H9 (cell line): ENCODE measurements around the gene ZNF587B. TPM values are rescaled to one million over a fixed set of nuclear protein-coding genes. Genes with fewer than 3 reads are reported as not detected.

Experiments used
- DNase-seq: peaks from one replicate; pipeline ENCODE4 v3.0.0-alpha.2; 2017
- H2AFZ ChIP-seq: one replicate; pipeline ENCODE4 v1.6.1; 2013; ENCODE audit warnings: mild to moderate bottlenecking, low read length, control low read depth, moderate library complexity
- H2AK5ac ChIP-seq: 2 replicates; pipeline ENCODE4 v1.6.1; 2013; ENCODE audit warnings: low read length, control low read depth, mixed read lengths; ENCODE audit not compliant: insufficient read length
- H2BK120ac ChIP-seq: one replicate; pipeline ENCODE4 v1.6.1; 2013; ENCODE audit warnings: low read depth, mild to moderate bottlenecking, low read length, control low read depth, inconsistent platforms; ENCODE audit not compliant: poor library complexity, severe bottlenecking
- H2BK12ac ChIP-seq: 2 replicates; pipeline ENCODE4 v1.6.1; 2013; ENCODE audit warnings: low read length, control low read depth, mixed read lengths, low read depth; ENCODE audit not compliant: insufficient read length
- H2BK15ac ChIP-seq: 2 replicates; pipeline ENCODE4 v1.6.1; 2013; ENCODE audit warnings: low read depth, low read length, control low read depth
- H2BK20ac ChIP-seq: one replicate; pipeline ENCODE4 v1.6.1; 2013; ENCODE audit warnings: low read depth, mild to moderate bottlenecking, low read length, control low read depth, inconsistent platforms; ENCODE audit not compliant: poor library complexity, severe bottlenecking
- H2BK5ac ChIP-seq: 2 replicates; pipeline ENCODE4 v1.6.1; 2013; ENCODE audit warnings: low read length, control low read depth, mixed read lengths; ENCODE audit not compliant: insufficient read length
- H3K14ac ChIP-seq: 2 replicates; pipeline ENCODE4 v1.6.1; 2013; ENCODE audit warnings: low read length, control low read depth; ENCODE audit not compliant: insufficient read depth
- H3K18ac ChIP-seq: 2 replicates; pipeline ENCODE4 v1.6.1; 2013; ENCODE audit warnings: low read depth, mild to moderate bottlenecking, mixed read lengths, low read length, control low read depth; ENCODE audit not compliant: insufficient read length
- H3K23ac ChIP-seq: 2 replicates; pipeline ENCODE4 v1.6.1; 2013; ENCODE audit warnings: low read length, control low read depth, mixed read lengths, low read depth; ENCODE audit not compliant: insufficient read length
- H3K23me2 ChIP-seq: 2 replicates; pipeline ENCODE4 v1.6.1; 2013; ENCODE audit warnings: low read depth, mild to moderate bottlenecking, mixed read lengths, low read length, control low read depth; ENCODE audit not compliant: insufficient read length, poor library complexity, severe bottlenecking
- H3K27ac ChIP-seq: 2 replicates; pipeline ENCODE4 v1.5.1; 2013; ENCODE audit warnings: low read length, control low read depth, mixed read lengths, low read depth; ENCODE audit not compliant: insufficient read length
- H3K27me3 ChIP-seq: 2 replicates; pipeline ENCODE4 v1.6.1; 2013; ENCODE audit warnings: low read length, control low read depth, inconsistent platforms; ENCODE audit not compliant: insufficient read depth
- H3K4ac ChIP-seq: 2 replicates; pipeline ENCODE4 v1.6.1; 2013; ENCODE audit warnings: low read depth, mild to moderate bottlenecking, control low read depth, inconsistent platforms, low read length, moderate library complexity
- H3K4me1 ChIP-seq: 2 replicates; pipeline ENCODE4 v1.6.1; 2013; ENCODE audit warnings: low read length, control low read depth, inconsistent platforms; ENCODE audit not compliant: insufficient read depth
- H3K4me2 ChIP-seq: 2 replicates; pipeline ENCODE4 v1.6.1; 2013; ENCODE audit warnings: low read length, control low read depth, mixed read lengths; ENCODE audit not compliant: insufficient read length, insufficient read depth
- H3K56ac ChIP-seq: 2 replicates; pipeline ENCODE4 v1.6.1; 2013; ENCODE audit warnings: low read depth, mild to moderate bottlenecking, mixed read lengths, low read length, control low read depth; ENCODE audit not compliant: insufficient read length
- H3K79me1 ChIP-seq: 2 replicates; pipeline ENCODE4 v1.6.1; 2013; ENCODE audit warnings: low read depth, mild to moderate bottlenecking, moderate library complexity, low read length, control low read depth, inconsistent platforms; ENCODE audit not compliant: insufficient read depth, poor library complexity, severe bottlenecking
- H3K79me2 ChIP-seq: 2 replicates; pipeline ENCODE4 v1.6.1; 2013; ENCODE audit warnings: low read length, control low read depth, inconsistent platforms; ENCODE audit not compliant: insufficient read depth
- H3K9ac ChIP-seq: 2 replicates; pipeline ENCODE4 v1.6.1; 2013; ENCODE audit warnings: low read length, control low read depth, mixed read lengths; ENCODE audit not compliant: insufficient read length; ENCODE audit errors: extremely low read depth
- H3K9me3 ChIP-seq: one replicate; pipeline ENCODE4 v1.6.1; 2013; ENCODE audit warnings: low read depth, low read length, inconsistent platforms; ENCODE audit not compliant: control insufficient read depth
- H3T11ph ChIP-seq: one replicate; pipeline ENCODE4 v1.6.1; 2013; ENCODE audit warnings: mild to moderate bottlenecking, low read length, control low read depth, inconsistent platforms
- H4K20me1 ChIP-seq: one replicate; pipeline ENCODE4 v1.6.1; 2013; ENCODE audit not compliant: control insufficient read depth, insufficient read length, insufficient read depth
- H4K5ac ChIP-seq: 2 replicates; pipeline ENCODE4 v1.6.1; 2013; ENCODE audit warnings: low read depth, mild to moderate bottlenecking, mixed read lengths, low read length, control low read depth; ENCODE audit not compliant: insufficient read length
- H4K8ac ChIP-seq: replicated peaks from 2 replicates; pipeline ENCODE4 v1.6.1; 2013; ENCODE audit warnings: low read length, control low read depth, mixed read lengths, low read depth; ENCODE audit not compliant: insufficient read length
- H4K91ac ChIP-seq: 2 replicates; pipeline ENCODE4 v1.6.1; 2013; ENCODE audit warnings: low read depth, mild to moderate bottlenecking, moderate library complexity, mixed read lengths, low read length, control low read depth; ENCODE audit not compliant: insufficient read length
- H3K27ac Mint-ChIP-seq, 3 experiments: 2 replicates in 2 of 3; 3 replicates in 1 of 3; pipeline ENCODE4 v1.8.0; 2020 to 2021; ENCODE audit warnings: mixed read lengths in 3 of 3, mild to moderate bottlenecking in 1 of 3, moderate library complexity in 1 of 3
- H3K27me3 Mint-ChIP-seq: 2 replicates; pipeline ENCODE4 v1.8.0; 2021; ENCODE audit warnings: low read depth, mild to moderate bottlenecking, moderate library complexity, mixed read lengths
- H3K36me3 Mint-ChIP-seq, 3 experiments: 2 replicates in 2 of 3; 3 replicates in 1 of 3; pipeline ENCODE4 v1.8.0; 2020 to 2021; ENCODE audit warnings: low read depth in 3 of 3, mixed read lengths in 3 of 3; ENCODE audit not compliant: insufficient read depth in 1 of 3
- H3K4me1 Mint-ChIP-seq, 2 experiments: 2 replicates each; pipeline ENCODE4 v1.8.0; 2020; ENCODE audit warnings: mixed read lengths in 2 of 2
- H3K4me3 Mint-ChIP-seq, 2 experiments: 2 replicates in 1 of 2; 3 replicates in 1 of 2; pipeline ENCODE4 v1.8.0; 2020 to 2021; ENCODE audit warnings: mild to moderate bottlenecking in 2 of 2, mixed read lengths in 2 of 2, moderate library complexity in 1 of 2
- H3K9me3 Mint-ChIP-seq, 2 experiments: 2 replicates in 1 of 2; 3 replicates in 1 of 2; pipeline ENCODE4 v1.8.0; 2020; ENCODE audit warnings: mild to moderate bottlenecking in 2 of 2, mixed read lengths in 2 of 2, moderate library complexity in 1 of 2
- WGBS: extraction: QIAGEN DNeasy Blood & Tissue Kit; methylation state at CpG from one replicate; pipeline ENCODE4 v1.1.7; 2013; ENCODE audit warnings: missing lambda C conversion rate, low lambda C conversion rate, mixed read lengths; ENCODE audit not compliant: insufficient read length; ENCODE audit errors: extremely low coverage; 5-methylcytosine and 5-hydroxymethylcytosine counted together
- total RNA-seq: library from RNA; stranded (reverse); gene quantifications from 2 replicates; pipeline ENCODE4 v1.2.1, GENCODE V29; 2021
- TF ChIP-seq, protein P1 (sequence below): fragments of 200-600 bp; sonication (generic); conservative IDR thresholded peaks from 3 replicates; pipeline ENCODE4 v1.8.0; 2021; ENCODE audit warnings: antibody characterized with exemption, mild to moderate bottlenecking

Gene ZNF587B
- total RNA-seq, 1 experiment from 2014 or later = 45.2 TPM

DNA sequence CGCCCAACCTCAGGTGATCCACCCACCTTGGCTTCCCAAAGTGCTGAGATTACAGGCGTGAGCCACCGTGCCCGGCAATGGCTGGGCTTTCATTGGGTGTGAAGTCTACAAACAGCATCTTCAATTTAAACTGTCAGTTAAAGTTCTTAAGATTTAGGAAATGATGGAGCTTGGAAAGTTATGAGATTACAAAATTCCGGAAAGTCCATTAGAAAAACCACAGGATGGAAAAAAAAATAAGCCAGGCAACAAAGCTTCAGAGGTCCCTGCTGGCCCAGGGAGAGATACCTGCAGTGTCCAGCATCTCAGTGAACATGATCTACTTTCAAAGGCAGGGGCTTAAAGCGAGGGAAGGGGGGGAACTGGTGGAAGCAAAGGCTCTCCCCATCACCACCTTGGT lies 4.6 kb upstream of the ZNF587B start:
- Histone ChIP-seq H4K20me1 (no peaks in the 10 kb centered on the region), H3K79me1 (peaks cover 7% of the 10 kb centered on the region), H4K91ac (no peak overlapping the region), H2BK20ac (no peak overlapping the region), H3K79me2 (peaks cover 34% of the 10 kb centered on the region), H3K9ac (no peak overlapping the region), H2AK5ac (no peak overlapping the region), H3K4ac (no peak overlapping the region), H2AFZ (no peak overlapping the region), H2BK120ac (no peak overlapping the region), H3K14ac (no peak overlapping the region), H3K4me1 (no peaks in the 10 kb centered on the region; the same call in 1 of the 2 replicates), H3K27me3 (no peaks in the 10 kb centered on the region), H4K8ac (no peak overlapping the region), H2BK5ac (no peak overlapping the region), H3T11ph (no peak overlapping the region), H3K18ac (no peak overlapping the region), H3K56ac (no peak overlapping the region), H3K4me2 (no peak overlapping the region), H2BK12ac (no peak overlapping the region), H4K5ac (no peak overlapping the region), H3K9me3 (no peaks in the 10 kb centered on the region), H2BK15ac (no peak overlapping the region), H3K23me2 (peaks cover 3% of the 10 kb centered on the region), H3K27ac (no peak overlapping the region), H3K23ac (no peak overlapping the region)
- H3K36me3 Mint-ChIP-seq = peaks cover 16 to 67% (median 50%) of the 10 kb centered on the region in 3 experiments; a peak in 6 of 7 replicates
- no peak overlapping the region; a peak in 1 of 7 replicates for H3K27ac Mint-ChIP-seq
- H3K9me3 Mint-ChIP-seq = no peaks in the 10 kb centered on the region
- no CpG with 5 or more reads among the region's 6 CpGs for WGBS
- no peak for DNase-seq
- TF ChIP-seq, protein P1, sequence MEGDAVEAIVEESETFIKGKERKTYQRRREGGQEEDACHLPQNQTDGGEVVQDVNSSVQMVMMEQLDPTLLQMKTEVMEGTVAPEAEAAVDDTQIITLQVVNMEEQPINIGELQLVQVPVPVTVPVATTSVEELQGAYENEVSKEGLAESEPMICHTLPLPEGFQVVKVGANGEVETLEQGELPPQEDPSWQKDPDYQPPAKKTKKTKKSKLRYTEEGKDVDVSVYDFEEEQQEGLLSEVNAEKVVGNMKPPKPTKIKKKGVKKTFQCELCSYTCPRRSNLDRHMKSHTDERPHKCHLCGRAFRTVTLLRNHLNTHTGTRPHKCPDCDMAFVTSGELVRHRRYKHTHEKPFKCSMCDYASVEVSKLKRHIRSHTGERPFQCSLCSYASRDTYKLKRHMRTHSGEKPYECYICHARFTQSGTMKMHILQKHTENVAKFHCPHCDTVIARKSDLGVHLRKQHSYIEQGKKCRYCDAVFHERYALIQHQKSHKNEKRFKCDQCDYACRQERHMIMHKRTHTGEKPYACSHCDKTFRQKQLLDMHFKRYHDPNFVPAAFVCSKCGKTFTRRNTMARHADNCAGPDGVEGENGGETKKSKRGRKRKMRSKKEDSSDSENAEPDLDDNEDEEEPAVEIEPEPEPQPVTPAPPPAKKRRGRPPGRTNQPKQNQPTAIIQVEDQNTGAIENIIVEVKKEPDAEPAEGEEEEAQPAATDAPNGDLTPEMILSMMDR = no peak
- H3K27me3 Mint-ChIP-seq = no peaks in the 10 kb centered on the region
- H3K4me1 Mint-ChIP-seq = peaks cover 33 to 39% of the 10 kb centered on the region in 2 experiments
- no peak overlapping the region; a peak in 1 of 5 replicates for H3K4me3 Mint-ChIP-seq
